ENCODE data around the gene PHLDB3. TPM values are rescaled to one million over a fixed set of nuclear protein-coding genes. Genes with fewer than 3 reads are reported as not detected.
A peak's percentile ranks its signal among the peaks of the same experiment; 100 is the strongest.

The PHLDB3 gene
- total RNA-seq, 1 experiment from 2014 or later, result 6.7 TPM

GRCh38 chr19:43527860-43528622, 23.5 kb upstream of the PHLDB3 start:
- H3K4me1 ChIP-seq (ENCODE audit: control insufficient read depth, insufficient read depth, low read length), result peaks cover 4% of the 10 kb centered on the region; the same call in 1 of the 2 replicates
- ATAC-seq, result no peak

More at GRCh38 chr19:43527860-43528622, 23.5 kb upstream of the PHLDB3 start:
- TF ChIP-seq TCF7L2 (IDR thresholded peaks at IDR 0.05; ENCODE audit: low read depth, low read length), result no peak
- TF ChIP-seq REST (IDR thresholded peaks at IDR 0.05; ENCODE audit: insufficient read depth in 1 of 2, low read depth in 2 of 2, low read length in 1 of 2), result no peak
- TF ChIP-seq POLR2AphosphoS5 (IDR thresholded peaks at IDR 0.05; ENCODE audit: low read depth, low read length), result no peak
- TF ChIP-seq SIN3A (IDR thresholded peaks at IDR 0.05; ENCODE audit: borderline replicate concordance, insufficient read depth, low read depth, low read length), result no peak
- TF ChIP-seq CTCF (IDR thresholded peaks at IDR 0.05), result no peak
- Histone ChIP-seq H3K27ac (ENCODE audit: low read length) (no peak overlapping the region), H3K27me3 (ENCODE audit: control insufficient read depth, insufficient read depth, low read length) (no peaks in the 10 kb centered on the region), H3K36me3 (ENCODE audit: control insufficient read depth, insufficient read depth, low read length) (no peaks in the 10 kb centered on the region; the same call in 1 of the 2 replicates), H3K4me3 (ENCODE audit: low read depth in 2 of 2, low read length in 2 of 2) (peak overlapping the region in 1 of 2 experiments; percentile 82; a peak in 2 of 4 replicates), H3K9me3 (ENCODE audit: control insufficient read depth, insufficient read depth, low read depth, low read length) (no peaks in the 10 kb centered on the region)
- intact Hi-C loops (cut with micrococcal nuclease; ENCODE audit: unreplicated experiment), result no loop called here
- ChIA-PET CTCF (no interaction called here), POLR2A (interaction anchor here (0.7 kb wide), 1 partner anchor 138 kb away, joined by 3 read pairs; no protein-coding TSS in a partner anchor)
- in situ Hi-C loops (cut with HindIII; ENCODE audit: low pct_unique_long_range_greater_than_20kb, low sequenced_read_pairs), result no loop called here
- BruUV-seq (replicated peaks), result no TSS peak
- no peak for DNase-seq (ENCODE audit: low read depth, low spot score)

Data from Panc1 (cell line).